ENCODE measurements around the gene SPARC.
A peak's percentile ranks its signal among the peaks of the same experiment; 100 is the strongest.
"Not testable (repeated sequence)": the region's sequence is repeated elsewhere in the genome, so short reads cannot be mapped to it uniquely, and the experiment has no call there.

Gene SPARC

DNA sequence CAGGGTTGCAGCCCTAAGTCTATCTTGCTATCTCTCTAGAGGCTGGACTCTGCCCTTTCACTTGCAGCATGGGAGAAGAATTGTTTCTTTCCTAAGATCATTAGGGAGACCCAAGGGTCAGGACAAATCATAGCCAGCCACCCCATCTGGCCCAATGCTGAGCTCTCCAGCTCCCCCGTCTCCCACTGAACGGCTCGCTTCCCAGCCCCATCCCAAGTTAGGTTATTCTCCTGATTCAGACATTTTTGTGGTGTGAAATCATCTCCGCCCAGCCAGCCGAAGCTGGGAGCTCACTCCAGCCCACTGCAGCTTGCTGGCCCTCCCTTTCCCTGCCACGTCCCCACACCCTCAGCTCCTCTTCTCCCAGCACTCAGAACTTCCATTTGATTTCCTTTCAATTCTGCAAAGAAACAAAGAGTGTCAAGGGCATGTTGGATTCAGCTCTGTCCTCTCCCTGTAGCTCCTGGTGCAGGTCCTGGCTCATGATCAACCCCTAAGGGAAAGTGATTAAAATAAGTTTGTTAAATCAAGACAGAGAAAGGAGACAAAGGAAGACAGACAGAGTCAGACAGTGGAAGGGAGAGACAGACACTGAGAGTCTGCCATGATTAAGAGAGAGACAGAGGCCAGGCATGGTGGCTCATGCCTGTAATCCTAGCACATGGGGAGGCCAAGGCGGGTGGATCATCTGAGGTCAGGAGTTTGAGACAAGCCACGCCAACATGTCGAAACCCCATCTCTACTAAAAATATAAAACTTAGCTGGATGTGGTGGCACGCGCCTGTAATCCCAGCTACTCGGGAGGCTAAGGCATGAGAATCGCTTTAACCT, 12.6 kb upstream of the SPARC start:
- DNase-seq = no peak

DNA sequence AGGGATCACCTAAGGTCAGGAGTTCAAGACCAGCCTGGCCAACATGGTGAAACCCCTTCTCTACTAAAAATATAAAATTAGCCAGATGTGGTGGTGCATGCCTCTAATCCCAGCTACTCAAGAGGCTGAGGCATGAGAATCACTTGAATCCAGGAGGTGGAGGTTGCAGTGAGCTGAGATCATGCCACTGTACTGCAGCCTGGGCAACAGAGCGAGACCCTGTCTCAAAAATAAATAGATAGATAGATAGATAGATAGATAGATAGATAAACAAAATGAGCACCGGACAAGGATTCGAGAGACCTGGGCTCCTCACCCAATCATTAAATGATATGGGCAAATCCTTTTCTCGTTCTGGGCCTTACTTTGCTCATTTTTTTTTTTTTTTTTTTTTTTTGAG, 11.4 kb upstream of the SPARC start:
- not testable (repeated sequence) for DNase-seq

GRCh38 chr5:151697452-151697851, 10.7 kb upstream of the SPARC start:
- no peak for DNase-seq

DNA sequence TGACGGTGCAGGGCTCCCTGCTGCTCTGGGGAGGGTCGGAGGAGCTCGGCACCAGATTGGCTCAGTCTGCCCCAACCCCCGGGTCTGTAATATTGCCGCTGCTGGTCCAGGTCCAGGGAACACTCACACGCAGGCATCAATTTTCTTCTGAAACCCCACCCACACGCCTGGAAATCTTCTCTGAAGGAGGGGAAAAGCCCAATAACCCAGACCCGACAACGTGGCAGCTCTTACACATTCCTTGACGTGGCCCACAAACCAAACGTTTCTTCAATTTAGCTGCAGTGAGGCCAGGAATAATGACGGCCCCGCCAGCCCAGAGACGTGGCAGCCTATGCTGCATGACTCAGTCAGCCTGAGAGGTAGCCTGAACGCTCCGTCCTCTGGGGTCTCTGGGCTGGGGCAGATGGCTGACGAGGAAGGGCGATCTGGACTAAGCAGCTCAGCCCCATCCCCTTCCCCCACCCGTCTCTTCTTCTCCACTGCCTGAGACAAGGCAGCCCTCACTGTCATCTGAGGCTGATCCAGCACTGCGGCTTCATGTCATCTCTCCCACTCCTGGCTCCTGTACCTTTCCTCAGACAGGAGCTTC, 9.9 kb upstream of the SPARC start:
- DNase-seq = peak; percentile 5

DNA sequence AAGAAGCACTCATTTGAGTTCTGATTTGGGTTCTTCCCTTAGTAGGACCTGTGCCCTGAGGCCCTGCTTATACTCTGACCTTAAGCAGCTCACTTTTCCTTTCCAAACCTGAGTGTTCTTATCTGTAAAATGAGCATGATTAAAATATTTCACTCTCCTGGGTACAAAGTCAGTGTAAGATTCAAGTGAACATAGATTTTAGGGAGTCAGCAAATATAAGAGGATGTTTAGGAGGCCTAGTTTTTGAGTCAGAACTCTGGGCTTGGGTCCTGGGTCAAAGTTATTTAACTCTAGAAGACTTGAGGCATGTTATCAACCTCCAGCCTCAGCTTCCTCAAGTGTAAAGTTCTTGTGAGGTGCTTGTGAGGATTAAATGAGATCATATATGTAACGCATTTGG, 8.7 kb upstream of the SPARC start:
- no peak for DNase-seq

DNA sequence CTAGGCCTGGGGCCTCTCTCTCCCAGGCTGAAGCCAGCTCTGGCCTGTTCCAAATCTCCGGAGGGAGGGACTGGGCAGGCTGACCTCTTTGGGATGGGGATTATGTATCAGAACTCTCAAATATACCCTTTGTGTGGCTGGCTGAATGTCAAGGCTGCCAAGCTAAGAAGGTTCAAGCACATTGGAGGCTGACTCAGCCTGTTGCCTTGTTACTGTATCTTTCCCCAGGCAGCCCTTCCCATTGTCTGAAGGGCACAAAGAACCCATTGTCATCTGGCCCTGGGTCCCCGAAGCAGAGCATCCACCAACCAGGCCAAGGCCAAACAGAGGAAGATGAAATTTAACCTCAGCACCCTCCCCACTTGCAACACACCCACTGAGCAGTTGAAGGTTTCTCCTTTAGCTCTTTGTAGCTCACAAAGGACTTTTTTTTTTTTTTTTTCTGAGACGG, 7.3 kb upstream of the SPARC start:
- DNase-seq = no peak

DNA sequence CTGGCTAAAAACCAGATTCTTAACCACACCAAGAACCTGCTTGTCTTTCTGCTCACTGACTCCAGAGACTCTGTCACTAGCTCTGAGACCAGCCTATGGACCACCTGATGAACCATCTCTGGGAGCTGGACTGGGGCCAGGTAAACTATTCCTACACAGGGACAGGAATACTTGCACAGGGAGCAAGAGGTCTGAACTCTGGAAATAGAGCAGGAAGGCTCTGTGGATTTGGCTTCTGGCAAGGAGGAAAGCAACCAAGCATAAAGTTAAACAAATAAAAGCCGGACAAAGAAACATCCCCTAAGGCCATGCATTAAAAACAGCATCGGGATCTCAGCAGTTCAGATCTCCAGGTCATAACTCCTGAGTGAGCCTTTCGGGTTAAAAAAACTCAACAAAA, 5.6 kb upstream of the SPARC start:
- no peak for DNase-seq

GRCh38 chr5:151691706-151692105, 5.0 kb upstream of the SPARC start:
- no peak for DNase-seq

GRCh38 chr5:151689591-151689990, 2.9 kb upstream of the SPARC start:
- DNase-seq = not testable (repeated sequence)

DNA sequence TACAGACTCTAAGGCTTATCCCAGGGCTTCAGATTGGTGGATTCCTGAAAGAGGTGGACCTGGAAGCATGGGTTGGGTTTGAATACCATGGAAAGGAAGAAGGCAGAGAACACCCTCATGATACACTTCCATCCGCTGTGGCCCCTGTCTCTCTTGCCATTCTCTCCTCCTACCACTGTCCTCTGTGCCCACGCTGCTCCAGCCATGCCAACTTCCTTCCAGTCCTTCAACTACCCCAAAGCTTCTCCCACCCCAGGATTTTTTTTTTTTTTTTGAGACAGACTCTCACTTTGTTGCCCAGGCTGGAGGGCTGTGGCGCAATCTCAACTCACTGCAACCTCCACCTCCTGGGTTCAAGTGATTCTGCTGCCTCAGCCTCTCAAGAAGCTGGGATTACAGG, 1.7 kb upstream of the SPARC start:
- DNase-seq = no peak

DNA sequence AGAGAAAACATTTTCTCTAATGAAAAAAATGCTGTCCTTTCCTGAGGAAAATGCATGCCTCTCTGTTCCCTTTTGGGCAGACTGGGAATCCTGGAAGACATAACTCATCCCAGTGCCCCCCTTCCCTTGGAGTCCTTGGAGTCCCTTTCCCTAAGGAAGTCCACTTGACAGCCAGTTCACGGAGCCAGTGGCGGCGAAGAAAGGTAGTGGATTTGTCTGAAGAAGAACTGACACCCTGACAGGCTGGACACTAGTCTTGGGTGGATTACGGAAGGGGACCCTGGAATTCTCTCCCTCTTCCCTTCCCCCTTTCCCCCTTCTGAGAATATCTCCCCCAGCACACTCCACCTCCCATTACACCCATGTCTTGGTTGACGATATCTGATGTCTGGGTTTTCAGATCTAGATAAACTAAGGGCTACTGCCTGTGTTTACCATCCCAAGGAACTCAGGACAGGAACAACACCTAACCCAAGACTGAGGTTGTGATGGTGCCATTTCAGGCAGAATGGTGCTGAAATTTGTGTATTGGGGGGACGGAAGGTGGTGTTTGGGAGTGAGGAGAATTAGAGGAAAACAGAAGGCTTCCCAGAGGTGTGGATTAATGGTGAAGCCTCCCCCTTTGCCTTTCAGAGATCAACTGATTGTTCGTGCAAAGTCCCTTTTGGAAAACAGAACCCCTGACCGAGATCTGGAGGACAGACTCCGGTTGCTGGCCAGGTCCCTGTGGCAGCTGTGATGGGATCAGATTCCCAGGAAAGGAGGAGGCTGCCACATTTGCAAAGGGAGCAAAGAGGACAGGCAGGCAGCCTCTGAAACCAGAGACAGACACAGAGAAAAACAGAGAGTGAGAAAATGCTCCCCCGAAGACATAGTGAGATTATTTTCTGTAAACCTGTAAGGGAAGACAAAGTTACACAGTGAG, 704 bp downstream of the SPARC start:
- no peak for DNase-seq

DNA sequence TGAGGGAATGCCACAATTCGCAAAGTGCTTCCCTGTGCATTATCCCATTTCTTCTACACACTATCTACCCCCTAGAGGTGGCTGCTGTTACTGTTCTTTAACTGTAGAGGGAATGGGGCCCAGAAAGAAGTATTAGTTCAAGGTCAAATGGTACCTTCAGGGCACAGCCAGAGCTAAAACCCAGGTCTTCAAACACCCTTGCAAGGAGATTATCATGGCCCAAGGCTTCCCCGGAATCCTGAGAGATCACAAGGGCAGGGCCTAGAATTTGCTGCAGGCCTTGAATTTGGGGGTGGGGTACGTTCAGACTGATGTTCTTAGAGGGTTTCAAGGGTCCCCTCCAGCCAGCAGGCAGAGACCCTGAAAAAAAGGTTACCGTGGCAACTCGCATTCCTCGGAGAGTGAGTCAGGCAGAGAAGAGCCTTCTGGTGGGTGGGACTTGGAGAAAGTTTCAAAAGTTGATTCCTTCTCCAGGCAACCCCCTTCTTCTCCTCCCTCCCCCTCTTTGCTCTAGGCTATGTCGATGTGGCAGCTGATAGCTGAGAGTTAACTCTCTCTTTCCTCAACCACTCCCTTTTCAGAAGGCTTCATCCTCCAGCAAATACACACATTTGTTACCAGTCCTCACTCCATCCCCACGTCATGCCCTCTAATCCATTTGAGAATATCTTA, 1.9 kb downstream of the SPARC start:
- no peak for DNase-seq

- DNase-seq = no peak
These were observed 2.6 kb downstream of the SPARC start for GRCh38 chr5:151683986-151684588.

GRCh38 chr5:151683444-151683843, 3.3 kb downstream of the SPARC start:
- DNase-seq = no peak

GRCh38 chr5:151682751-151683331, 3.9 kb downstream of the SPARC start:
- DNase-seq = no peak

- DNase-seq = no peak
These were observed 4.5 kb downstream of the SPARC start for GRCh38 chr5:151682240-151682639.

DNA sequence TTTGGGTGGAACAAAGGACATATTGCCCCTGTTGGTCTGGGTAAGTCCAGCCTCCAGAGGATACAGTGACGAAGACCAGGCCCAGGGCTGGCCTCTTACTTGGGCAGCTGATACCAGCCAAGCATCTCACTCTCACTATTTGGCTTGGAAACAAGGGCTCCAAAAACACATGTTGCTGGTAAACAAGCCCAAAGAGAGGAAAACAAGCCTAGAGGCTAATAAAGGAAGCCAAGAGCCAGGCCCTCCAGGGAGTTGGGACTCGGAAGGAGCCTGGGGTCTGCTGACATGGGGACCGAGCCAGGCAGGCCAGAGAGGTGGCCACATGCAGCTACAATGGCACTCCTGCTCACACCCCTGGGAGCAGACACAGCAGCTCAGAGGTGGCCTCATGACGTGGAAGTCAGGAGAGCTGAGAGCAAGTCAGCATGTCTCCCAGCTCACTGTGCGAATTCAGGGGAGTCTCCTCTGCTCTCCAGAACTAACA, 5.7 kb downstream of the SPARC start:
- DNase-seq = no peak

DNA sequence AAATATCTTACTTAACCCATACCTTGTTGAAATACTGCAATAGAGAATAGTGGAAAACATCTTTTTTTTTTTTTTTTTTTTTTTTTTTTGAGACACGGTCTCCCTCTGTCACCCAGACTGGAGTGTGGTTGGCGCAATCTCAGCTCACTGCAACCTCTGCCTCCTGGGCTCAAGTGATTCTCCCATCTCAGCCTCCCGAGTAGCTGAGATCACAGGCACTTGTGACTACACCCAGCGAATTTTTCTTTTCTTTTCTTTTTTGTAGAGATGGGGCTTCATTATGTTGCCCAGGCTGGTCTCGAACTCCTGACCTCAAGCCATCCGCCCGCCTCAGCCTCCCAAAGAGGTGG, 6.6 kb downstream of the SPARC start:
- DNase-seq = not testable (repeated sequence)

DNA sequence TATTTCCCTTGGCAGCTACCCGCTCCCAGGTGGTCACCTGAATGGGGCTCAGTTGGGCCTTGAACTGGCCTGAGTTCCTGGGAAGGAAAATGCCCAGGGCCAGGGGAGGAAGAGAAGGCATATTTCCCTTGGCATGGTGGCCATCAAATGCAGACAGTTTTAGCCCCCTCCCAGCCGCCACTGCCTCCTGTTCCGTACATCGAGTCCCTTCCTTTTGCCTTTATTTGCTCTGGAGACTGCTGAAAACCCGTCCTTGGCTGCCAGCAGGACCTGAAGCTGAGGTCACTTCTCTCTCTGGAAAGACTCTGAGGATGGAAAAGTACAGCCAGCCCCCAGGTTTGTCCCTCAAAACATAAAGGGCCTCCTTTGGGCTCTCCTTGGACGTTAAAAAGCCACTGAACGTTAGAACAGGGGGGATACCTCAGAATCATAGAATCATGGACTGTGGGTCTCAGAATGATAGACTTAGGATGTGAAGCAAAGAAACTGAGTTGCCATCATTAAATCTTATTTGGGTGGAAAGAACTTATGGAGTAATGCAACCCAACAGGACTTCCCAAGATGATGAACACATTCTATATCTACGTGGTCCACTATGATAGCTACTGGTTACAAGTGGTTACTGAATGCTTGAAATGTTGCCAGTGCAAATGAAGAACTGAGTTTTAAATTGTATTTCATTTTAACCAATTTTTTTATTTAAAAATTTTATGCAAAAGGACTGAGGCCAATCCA, 7.1 kb downstream of the SPARC start:
- DNase-seq = no peak

DNA sequence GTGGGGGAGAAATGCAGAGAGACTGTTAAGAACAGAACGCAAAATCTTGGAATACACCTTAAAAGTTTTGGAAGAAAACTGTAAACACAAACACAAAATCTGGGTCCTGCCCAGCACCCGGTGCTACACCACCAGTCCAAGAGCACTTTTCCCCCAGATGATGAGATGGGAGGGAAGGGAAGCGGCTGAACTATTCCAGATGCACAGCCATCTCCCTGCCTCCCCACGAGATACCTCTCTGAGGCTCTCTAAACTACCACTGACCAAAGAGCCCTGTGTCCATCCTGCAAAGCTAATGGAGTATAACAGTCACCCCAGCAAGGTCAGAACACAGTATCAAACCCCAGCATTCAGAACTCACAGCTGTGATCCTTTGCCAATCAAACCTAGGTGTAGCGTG, 8.0 kb downstream of the SPARC start:
- DNase-seq = no peak

Data from activated naive CD4-positive, alpha-beta T cell treated with Interleukin-2 at 50 U/mL for 16 hours (primary cell).